Kidney epithelial cell (primary cell): ENCODE results near the gene FYN. TPM values are rescaled to one million over a fixed set of nuclear protein-coding genes. Genes with fewer than 3 reads are reported as not detected.

Experiments used
- DNase-seq: peaks from one replicate; pipeline ENCODE4 v3.0.0-alpha.2; 2010; ENCODE audit warnings: low read depth
- H3K27me3 ChIP-seq: 2 replicates; pipeline ENCODE4 v1.6.0; 2011; ENCODE audit warnings: low read length; ENCODE audit not compliant: control insufficient read depth, insufficient read depth
- H3K36me3 ChIP-seq: 2 replicates; pipeline ENCODE4 v1.5.1; 2011; ENCODE audit warnings: low read length; ENCODE audit not compliant: control insufficient read depth, insufficient read depth
- H3K4me3 ChIP-seq: 2 replicates; pipeline ENCODE4 v1.5.1; 2011; ENCODE audit warnings: low read depth, mild to moderate bottlenecking, control low read depth, low read length
- total RNA-seq: library from RNA; depleted of rRNA; stranded (reverse); fragments of >200 nt; gene quantifications from 2 replicates; pipeline ENCODE4 v1.2.3, GENCODE V29; 2015
- TF ChIP-seq, protein P1 (sequence below): IDR thresholded peaks from 2 replicates; pipeline ENCODE4 v1.5.1; 2011; ENCODE audit warnings: mild to moderate bottlenecking, moderate library complexity, low read length, control low read depth, inconsistent platforms; ENCODE audit not compliant: insufficient read depth, poor library complexity, severe bottlenecking

The FYN gene
- total RNA-seq, 1 donor from 2014 or later: 133 TPM

DNA sequence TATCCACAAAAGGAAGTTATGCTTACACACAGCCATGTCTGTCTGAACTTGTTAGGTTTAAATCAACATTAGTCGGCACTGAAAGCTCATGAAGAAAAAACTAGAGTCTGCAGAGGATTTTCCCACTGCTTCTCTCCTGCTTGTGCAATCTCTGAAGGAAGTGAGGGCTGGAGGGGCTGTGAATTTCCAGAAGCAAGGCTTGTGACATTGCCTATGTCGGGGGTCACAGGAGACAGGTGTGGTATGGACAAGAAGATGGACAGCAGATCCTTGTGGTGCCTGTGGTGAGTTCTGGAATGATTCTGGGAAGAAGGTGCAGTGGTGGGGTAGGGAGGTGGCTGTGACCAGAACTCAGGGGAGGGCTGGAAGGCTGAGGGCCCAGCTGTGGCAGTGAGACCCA, 183.3 kb downstream of the FYN start:
- no peak overlapping the region for H3K4me3 ChIP-seq
- no peak for DNase-seq
- H3K36me3 ChIP-seq: no peaks in the 10 kb centered on the region
- TF ChIP-seq, protein P1, sequence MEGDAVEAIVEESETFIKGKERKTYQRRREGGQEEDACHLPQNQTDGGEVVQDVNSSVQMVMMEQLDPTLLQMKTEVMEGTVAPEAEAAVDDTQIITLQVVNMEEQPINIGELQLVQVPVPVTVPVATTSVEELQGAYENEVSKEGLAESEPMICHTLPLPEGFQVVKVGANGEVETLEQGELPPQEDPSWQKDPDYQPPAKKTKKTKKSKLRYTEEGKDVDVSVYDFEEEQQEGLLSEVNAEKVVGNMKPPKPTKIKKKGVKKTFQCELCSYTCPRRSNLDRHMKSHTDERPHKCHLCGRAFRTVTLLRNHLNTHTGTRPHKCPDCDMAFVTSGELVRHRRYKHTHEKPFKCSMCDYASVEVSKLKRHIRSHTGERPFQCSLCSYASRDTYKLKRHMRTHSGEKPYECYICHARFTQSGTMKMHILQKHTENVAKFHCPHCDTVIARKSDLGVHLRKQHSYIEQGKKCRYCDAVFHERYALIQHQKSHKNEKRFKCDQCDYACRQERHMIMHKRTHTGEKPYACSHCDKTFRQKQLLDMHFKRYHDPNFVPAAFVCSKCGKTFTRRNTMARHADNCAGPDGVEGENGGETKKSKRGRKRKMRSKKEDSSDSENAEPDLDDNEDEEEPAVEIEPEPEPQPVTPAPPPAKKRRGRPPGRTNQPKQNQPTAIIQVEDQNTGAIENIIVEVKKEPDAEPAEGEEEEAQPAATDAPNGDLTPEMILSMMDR: no peak
- no peaks in the 10 kb centered on the region for H3K27me3 ChIP-seq

- no peaks in the 10 kb centered on the region for H3K27me3 ChIP-seq
- DNase-seq: no peak
- H3K4me3 ChIP-seq: no peak overlapping the region
- TF ChIP-seq, protein P1: no peak
- no peaks in the 10 kb centered on the region for H3K36me3 ChIP-seq
These were observed 183.8 kb downstream of the FYN start for GRCh38 chr6:111689419-111689818.

DNA sequence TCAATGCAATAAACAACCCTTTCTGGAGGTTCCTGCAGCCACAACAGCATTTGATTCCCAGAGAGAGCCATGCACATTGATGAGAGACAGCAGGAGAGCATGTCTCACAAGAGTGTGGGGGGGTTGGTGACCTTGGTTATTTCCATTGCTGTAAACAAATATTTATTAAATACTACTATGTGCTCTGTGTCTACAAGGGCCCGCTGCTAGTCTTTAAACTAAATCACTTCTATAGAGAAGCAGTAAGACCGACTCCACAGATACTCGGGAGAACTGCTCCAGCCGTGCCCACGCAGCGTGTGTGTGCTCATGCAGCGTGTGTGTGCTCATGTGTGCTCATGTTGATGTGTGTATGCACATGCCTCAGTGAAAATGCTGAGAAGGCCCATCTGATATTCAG, 184.9 kb downstream of the FYN start:
- Histone ChIP-seq H3K36me3 (no peaks in the 10 kb centered on the region), H3K4me3 (no peak overlapping the region), H3K27me3 (no peaks in the 10 kb centered on the region)
- DNase-seq: no peak
- TF ChIP-seq, protein P1: no peak

- no peaks in the 10 kb centered on the region for H3K36me3 ChIP-seq
- no peak for DNase-seq
- H3K27me3 ChIP-seq: no peaks in the 10 kb centered on the region
- TF ChIP-seq, protein P1: no peak
- no peak overlapping the region for H3K4me3 ChIP-seq
These were observed 185.6 kb downstream of the FYN start for GRCh38 chr6:111687652-111688051.

DNA sequence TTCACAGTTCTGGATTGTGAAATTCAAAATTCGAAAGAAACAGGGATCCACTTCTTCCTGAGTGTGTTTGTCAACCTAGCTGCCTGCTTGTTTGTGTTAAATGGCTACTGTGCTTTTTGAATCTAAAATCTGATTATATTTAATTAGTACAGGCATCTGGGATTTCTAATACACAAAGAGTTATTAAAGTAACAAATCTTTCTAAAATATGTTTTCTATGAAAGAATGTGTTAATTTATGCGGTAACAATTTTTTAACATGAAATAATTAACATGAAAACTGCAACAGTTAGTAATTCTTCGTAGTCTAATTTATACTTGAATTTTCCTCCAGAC, 186.4 kb downstream of the FYN start:
- TF ChIP-seq, protein P1: no peak
- no peaks in the 10 kb centered on the region for H3K36me3 ChIP-seq
- DNase-seq: no peak
- no peaks in the 10 kb centered on the region for H3K27me3 ChIP-seq
- no peak overlapping the region for H3K4me3 ChIP-seq

DNA sequence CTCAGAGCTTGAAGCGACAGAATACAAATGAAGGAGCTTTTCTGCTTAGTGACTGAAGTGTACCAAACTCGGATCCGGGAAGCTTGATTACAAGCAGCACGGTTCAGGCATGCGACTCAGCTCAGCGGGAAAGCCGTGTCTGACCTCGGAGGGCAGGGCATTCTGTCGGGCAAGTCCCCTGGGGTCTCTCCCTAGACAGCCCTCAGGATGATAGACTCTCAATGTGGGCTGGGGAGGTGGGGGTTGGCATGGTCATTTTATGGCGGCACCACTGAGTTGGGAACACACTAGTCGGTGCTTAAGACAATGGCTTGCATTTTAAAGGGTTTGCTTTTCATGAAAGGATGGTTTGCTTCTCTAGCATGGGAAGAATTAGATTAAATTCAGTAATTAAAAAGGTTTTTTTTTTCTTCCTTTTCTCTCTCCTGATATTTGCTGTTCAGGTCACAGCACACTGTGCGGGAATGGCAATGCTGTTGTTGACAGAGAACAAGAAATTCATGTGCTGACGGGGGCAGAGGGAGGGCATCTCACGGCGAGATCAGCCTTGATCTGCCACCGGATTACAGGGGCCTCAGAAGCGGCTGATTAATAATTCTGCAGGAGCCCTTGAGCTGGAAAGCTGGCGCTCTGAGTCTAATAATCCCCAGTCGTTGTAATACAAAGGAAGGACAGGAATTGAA, 186.9 kb downstream of the FYN start:
- H3K36me3 ChIP-seq: no peaks in the 10 kb centered on the region
- no peak overlapping the region for H3K4me3 ChIP-seq
- no peak for DNase-seq
- TF ChIP-seq, protein P1: no peak
- H3K27me3 ChIP-seq: no peaks in the 10 kb centered on the region
